GM19043 (cell line): ENCODE results near the gene BBS9.

Experiments
- ATAC-seq: cut with Tn5 transposase; IDR thresholded peaks from one replicate; pipeline ENCODE4 v1.9.1; 2021; ENCODE audit warnings: low read depth; ENCODE audit not compliant: unreplicated experiment

The BBS9 gene

GRCh38 chr7:33346055-33346454, 216.7 kb downstream of the BBS9 start:
- no peak for ATAC-seq

GRCh38 chr7:33350577-33350976, 221.2 kb downstream of the BBS9 start:
- no peak for ATAC-seq

GRCh38 chr7:33351709-33352108, 222.3 kb downstream of the BBS9 start:
- ATAC-seq, result no peak

GRCh38 chr7:33354201-33354600, 224.8 kb downstream of the BBS9 start:
- no peak for ATAC-seq

GRCh38 chr7:33355386-33355785, 226.0 kb downstream of the BBS9 start:
- ATAC-seq, result no peak

GRCh38 chr7:33356336-33356735, 227.0 kb downstream of the BBS9 start:
- no peak for ATAC-seq

- no peak for ATAC-seq
Measured at GRCh38 chr7:33357846-33358245, 228.5 kb downstream of the BBS9 start.

GRCh38 chr7:33369888-33370287, 240.5 kb downstream of the BBS9 start:
- ATAC-seq, result no peak

GRCh38 chr7:33373195-33373594, 243.8 kb downstream of the BBS9 start:
- no peak for ATAC-seq

- ATAC-seq, result no peak
Measured at GRCh38 chr7:33379891-33380525, 250.6 kb downstream of the BBS9 start.

GRCh38 chr7:33388332-33388731, 259.0 kb downstream of the BBS9 start:
- ATAC-seq, result no peak

- no peak for ATAC-seq
Measured at GRCh38 chr7:33392148-33392547, 262.8 kb downstream of the BBS9 start.

GRCh38 chr7:33393770-33394169, 264.4 kb downstream of the BBS9 start:
- ATAC-seq, result no peak

GRCh38 chr7:33395340-33395739, 266.0 kb downstream of the BBS9 start:
- no peak for ATAC-seq

GRCh38 chr7:33399528-33400213, 270.3 kb downstream of the BBS9 start:
- ATAC-seq, result no peak

- ATAC-seq, result no peak
Measured at GRCh38 chr7:33400214-33400538, 270.8 kb downstream of the BBS9 start.

- ATAC-seq, result no peak
Measured at GRCh38 chr7:33410266-33410665, 280.9 kb downstream of the BBS9 start.

GRCh38 chr7:33411020-33411419, 281.7 kb downstream of the BBS9 start:
- ATAC-seq, result no peak

- ATAC-seq, result no peak
Measured at GRCh38 chr7:33412331-33412730, 283.0 kb downstream of the BBS9 start.

- no peak for ATAC-seq
Measured at GRCh38 chr7:33418251-33418701, 288.9 kb downstream of the BBS9 start.

- ATAC-seq, result no peak
Measured at GRCh38 chr7:33420311-33420940, 291.1 kb downstream of the BBS9 start.

GRCh38 chr7:33421429-33421828, 292.1 kb downstream of the BBS9 start:
- no peak for ATAC-seq
